ENCODE results near the gene PIK3C2G. TPM values are rescaled to one million over a fixed set of nuclear protein-coding genes. Genes with fewer than 3 reads are reported as not detected.

The PIK3C2G gene
- total RNA-seq, 1 donor from 2014 or later, result not detected

DNA sequence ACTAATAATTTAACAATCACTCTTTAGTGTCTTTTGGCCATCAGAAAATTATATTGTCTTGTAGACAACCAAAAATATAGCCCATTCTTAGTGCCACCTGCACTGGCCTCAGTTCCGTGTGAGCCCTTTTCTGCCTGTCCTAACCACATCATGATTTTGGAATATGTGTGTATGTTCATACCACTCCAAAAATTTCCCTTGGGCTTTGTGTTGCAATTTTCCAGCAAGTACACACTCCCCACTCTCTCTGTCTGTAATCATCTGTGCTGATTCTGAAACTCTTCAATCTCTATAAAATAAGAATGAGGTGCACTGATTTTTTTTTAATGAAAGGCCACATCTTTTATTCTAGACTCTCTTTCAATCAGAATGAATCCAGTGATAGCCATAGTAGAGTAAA is 196.0 kb downstream of the PIK3C2G start:
- DNase-seq (ENCODE audit: low spot score), result no peak
- peaks cover 4% of the 10 kb centered on the region for H3K27me3 Mint-ChIP-seq (ENCODE audit: low read depth)
- TF ChIP-seq, protein P1, sequence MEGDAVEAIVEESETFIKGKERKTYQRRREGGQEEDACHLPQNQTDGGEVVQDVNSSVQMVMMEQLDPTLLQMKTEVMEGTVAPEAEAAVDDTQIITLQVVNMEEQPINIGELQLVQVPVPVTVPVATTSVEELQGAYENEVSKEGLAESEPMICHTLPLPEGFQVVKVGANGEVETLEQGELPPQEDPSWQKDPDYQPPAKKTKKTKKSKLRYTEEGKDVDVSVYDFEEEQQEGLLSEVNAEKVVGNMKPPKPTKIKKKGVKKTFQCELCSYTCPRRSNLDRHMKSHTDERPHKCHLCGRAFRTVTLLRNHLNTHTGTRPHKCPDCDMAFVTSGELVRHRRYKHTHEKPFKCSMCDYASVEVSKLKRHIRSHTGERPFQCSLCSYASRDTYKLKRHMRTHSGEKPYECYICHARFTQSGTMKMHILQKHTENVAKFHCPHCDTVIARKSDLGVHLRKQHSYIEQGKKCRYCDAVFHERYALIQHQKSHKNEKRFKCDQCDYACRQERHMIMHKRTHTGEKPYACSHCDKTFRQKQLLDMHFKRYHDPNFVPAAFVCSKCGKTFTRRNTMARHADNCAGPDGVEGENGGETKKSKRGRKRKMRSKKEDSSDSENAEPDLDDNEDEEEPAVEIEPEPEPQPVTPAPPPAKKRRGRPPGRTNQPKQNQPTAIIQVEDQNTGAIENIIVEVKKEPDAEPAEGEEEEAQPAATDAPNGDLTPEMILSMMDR (IDR thresholded peaks at IDR 0.05), result no peak
- no peak overlapping the region for H3K27ac Mint-ChIP-seq (ENCODE audit: unreplicated experiment)
- H3K36me3 Mint-ChIP-seq (ENCODE audit: low read depth), result peaks cover 5% of the 10 kb centered on the region
- H3K4me1 Mint-ChIP-seq (ENCODE audit: low read depth), result peaks cover 2% of the 10 kb centered on the region
- no peak overlapping the region for H3K4me3 Mint-ChIP-seq (ENCODE audit: unreplicated experiment)
- peaks cover 6% of the 10 kb centered on the region for H3K9me3 Mint-ChIP-seq (ENCODE audit: low read depth)

- H3K27ac Mint-ChIP-seq (ENCODE audit: unreplicated experiment), result peak overlapping the region; percentile 14
- peaks cover 5% of the 10 kb centered on the region for H3K4me1 Mint-ChIP-seq (ENCODE audit: low read depth)
- no peaks in the 10 kb centered on the region for H3K9me3 Mint-ChIP-seq (ENCODE audit: low read depth)
- TF ChIP-seq, protein P1 (IDR thresholded peaks at IDR 0.05), result no peak
- no peak overlapping the region for H3K4me3 Mint-ChIP-seq (ENCODE audit: unreplicated experiment)
- H3K27me3 Mint-ChIP-seq (ENCODE audit: low read depth), result peaks cover 2% of the 10 kb centered on the region
- DNase-seq (ENCODE audit: low spot score), result no peak
- H3K36me3 Mint-ChIP-seq (ENCODE audit: low read depth), result no peaks in the 10 kb centered on the region
Observed at GRCh38 chr12:18461758-18462157, 200.4 kb downstream of the PIK3C2G start.

DNA sequence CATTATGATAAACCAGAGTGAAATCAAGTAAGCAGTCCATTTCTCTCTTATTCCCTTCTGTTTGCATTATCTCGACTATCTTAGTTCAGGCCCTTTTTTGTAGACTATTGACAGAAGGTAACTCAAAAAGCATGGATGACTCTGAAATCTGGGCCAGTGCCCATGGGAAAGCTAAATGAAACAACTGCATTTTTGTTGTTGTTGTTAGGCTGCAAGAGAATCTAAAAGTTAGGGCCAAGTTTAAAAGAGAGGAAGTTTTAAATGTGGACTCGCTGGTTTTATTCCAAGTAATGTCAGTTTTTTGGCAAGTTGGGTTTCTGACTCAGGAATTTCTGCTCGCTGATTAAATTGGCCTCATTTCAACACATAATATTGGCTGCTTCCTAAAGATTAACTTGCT is 201.1 kb downstream of the PIK3C2G start:
- Mint-ChIP-seq H3K27ac (ENCODE audit: unreplicated experiment) (peak overlapping the region; percentile 41), H3K27me3 (ENCODE audit: low read depth) (peaks cover 2% of the 10 kb centered on the region), H3K4me3 (ENCODE audit: unreplicated experiment) (no peak overlapping the region), H3K36me3 (ENCODE audit: low read depth) (no peaks in the 10 kb centered on the region), H3K4me1 (ENCODE audit: low read depth) (peaks cover 5% of the 10 kb centered on the region), H3K9me3 (ENCODE audit: low read depth) (no peaks in the 10 kb centered on the region)
- DNase-seq (ENCODE audit: low spot score), result no peak
- TF ChIP-seq, protein P1 (IDR thresholded peaks at IDR 0.05), result no peak

- no peaks in the 10 kb centered on the region for H3K4me1 Mint-ChIP-seq (ENCODE audit: low read depth)
- no peak for DNase-seq (ENCODE audit: low spot score)
- no peak overlapping the region for H3K4me3 Mint-ChIP-seq (ENCODE audit: unreplicated experiment)
- no peaks in the 10 kb centered on the region for H3K9me3 Mint-ChIP-seq (ENCODE audit: low read depth)
- H3K27ac Mint-ChIP-seq (ENCODE audit: unreplicated experiment), result no peak overlapping the region
- no peaks in the 10 kb centered on the region for H3K36me3 Mint-ChIP-seq (ENCODE audit: low read depth)
- TF ChIP-seq, protein P1 (IDR thresholded peaks at IDR 0.05), result no peak
- peaks cover 4% of the 10 kb centered on the region for H3K27me3 Mint-ChIP-seq (ENCODE audit: low read depth)
Observed at GRCh38 chr12:18467620-18468245, 206.4 kb downstream of the PIK3C2G start.

DNA sequence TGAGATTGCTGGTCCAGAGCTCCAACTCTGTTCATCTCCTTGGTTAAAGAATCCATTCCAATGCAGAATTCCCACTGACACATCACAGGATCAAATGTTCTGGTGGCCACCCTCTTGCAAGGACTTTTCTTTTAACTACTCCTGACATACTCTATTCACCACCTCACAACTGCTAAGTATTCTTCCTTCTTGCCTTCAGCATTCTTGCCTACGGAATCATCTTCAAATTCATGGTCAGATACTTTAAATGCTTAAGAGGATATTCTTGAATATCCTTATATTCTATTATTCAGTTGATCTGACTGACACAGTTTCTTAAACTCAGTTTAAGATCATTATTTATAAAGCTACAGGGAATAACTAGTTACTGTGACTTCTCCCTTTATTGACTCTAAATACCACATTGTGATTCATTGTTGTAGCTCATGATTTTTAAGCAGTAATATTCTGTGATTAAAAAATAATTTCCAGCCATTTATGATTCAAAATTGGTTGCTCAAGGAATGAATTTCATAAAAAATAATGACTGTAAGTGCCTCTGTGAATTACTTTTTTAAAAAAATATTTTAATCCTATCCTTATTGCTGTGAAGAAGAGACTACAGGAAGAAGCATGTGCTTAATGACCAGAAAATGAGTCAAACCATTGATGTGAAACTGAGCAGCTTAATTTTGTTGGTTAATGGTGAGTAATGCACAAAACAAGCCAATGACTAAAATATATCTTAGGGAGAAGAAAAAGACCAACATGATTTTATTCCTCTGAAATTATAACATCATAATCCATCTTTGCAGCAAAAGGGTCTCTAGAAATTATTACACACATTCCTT is 207.1 kb downstream of the PIK3C2G start:
- Mint-ChIP-seq H3K9me3 (ENCODE audit: low read depth) (no peaks in the 10 kb centered on the region), H3K4me1 (ENCODE audit: low read depth) (no peaks in the 10 kb centered on the region), H3K36me3 (ENCODE audit: low read depth) (no peaks in the 10 kb centered on the region), H3K27me3 (ENCODE audit: low read depth) (peaks cover 6% of the 10 kb centered on the region), H3K4me3 (ENCODE audit: unreplicated experiment) (no peak overlapping the region), H3K27ac (ENCODE audit: unreplicated experiment) (no peak overlapping the region)
- DNase-seq (ENCODE audit: low spot score), result no peak
- TF ChIP-seq, protein P1 (IDR thresholded peaks at IDR 0.05), result no peak
